GM18519 (cell line): ENCODE measurements around the gene APBB2.

Experiments
- ATAC-seq: cut with Tn5 transposase; IDR thresholded peaks from one replicate; pipeline ENCODE4 v1.9.1; 2021; ENCODE audit warnings: mild to moderate bottlenecking, moderate library complexity; ENCODE audit not compliant: unreplicated experiment, low FRiP score

Gene APBB2

DNA sequence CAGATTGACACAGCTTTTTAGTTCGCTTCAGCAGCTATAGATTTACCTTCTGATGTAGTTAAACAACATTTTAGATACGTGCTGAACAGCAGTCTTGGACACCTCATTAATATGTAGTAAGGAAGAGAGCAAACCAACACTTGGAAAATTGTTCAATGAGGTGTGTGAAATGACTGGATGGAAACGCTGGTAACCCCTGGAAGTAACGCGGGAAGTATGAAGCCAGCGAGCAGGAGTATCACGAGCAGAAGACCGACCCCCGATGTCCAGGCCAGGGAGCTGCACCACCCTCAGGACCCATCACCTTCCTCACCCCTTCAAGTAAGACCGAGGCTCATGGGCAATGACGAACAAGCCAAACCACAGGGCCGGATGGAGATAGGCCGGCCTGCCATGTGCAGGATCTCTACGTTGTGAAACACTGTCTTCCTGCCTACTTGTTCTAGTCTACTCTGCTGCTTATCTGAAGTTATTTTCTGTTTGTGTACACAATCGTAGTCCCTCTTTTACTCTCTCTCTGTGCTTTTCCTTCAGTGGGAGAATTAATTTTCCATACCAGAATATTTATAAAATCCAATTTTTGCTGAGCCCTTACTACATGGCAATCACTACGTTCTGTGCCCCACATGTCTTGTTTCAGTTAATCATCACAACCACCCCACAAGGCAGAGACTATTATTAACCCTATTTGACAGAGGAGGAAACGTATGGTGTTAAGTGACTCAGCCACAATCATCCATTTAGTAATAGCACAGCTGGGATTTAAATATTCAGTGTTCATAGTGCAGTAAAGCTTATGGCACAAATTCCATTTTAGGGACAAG lies 221.7 kb downstream of the APBB2 start:
- ATAC-seq: peak; percentile 50

DNA sequence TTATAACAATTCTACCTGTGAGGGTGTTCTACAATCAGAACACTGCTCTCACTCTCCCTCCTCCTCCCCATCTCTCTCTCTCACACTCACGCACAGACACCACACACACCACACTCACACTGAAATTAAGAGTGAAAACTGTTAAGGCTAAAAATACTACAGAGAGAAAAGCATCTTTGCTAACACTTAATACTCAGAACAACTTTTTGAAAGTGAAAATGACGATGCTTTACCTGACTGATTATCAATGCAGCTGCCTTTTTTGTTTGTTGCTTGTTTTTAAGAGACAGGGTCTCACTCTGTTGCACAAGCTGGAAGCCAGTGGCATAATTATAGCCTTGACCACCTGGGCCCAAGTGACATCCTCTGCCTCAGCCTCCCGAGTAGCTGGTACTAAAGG lies 222.4 kb downstream of the APBB2 start:
- peak; percentile 51 for ATAC-seq

DNA sequence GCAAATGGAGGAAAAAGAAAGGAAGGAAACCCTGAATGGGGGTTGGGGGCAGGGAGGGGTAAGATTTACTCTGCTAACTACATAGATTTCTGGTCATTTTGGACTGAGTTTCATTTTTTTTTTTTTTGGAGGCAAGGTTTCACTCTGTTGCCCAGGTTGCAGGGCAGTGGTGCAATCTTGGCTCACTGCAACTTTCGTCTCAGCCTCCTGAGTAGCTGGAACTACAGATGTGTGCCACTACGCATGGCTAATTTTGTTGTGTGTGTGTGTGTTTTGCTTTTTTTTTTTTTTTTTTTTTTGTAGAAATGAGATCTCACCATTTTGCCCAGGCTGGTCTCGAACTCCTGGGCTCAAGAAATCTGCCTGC lies 223.5 kb downstream of the APBB2 start:
- no peak for ATAC-seq

DNA sequence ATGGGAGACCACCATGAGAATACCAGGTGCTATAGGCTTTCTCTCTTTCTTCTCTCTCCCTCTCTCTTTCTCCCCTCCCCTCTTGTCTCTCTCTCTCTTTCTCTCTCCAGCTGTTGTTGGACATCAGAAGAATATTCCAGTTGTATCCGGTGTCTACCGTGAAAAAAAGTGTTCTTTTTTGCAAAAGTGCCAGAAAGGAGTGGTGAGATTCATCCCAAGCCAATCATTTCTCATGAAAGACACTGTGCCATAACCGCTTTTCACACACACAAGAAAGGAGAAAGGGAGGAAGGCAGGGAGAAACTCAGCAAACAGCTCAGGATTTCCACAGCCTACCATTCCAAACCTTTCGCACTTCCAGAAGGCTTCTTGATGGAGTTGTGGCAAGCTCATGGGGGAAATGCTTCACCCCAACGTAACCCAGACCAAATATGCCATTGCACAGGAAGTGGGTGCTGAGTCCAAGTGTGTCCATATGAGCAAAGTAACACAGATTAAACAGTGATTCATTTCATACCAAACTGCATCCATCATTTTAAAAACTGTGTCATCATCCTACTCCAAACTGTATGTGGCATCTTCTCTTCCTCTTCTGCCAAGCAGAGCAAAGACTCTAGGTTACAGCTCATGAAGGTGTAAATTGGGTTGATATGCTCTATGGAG lies 224.0 kb downstream of the APBB2 start:
- ATAC-seq: no peak

DNA sequence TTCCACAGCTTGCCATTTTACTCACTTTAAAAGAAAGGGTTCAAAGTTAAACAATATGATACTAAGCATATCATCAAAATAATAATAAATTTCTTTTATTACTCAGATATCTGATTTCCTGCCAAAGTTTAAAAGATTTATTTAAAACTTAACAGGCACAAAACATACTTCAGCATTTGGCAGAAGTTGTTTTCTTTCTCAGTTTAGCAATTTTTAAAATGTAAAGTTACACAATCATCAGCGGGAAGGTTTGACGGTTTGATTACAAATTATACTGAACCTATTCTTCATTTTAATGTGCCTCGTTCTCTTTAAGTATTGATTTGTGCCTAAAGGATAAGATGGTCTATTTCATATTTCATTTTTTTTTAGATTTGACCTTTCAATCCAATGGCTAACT lies 227.2 kb downstream of the APBB2 start:
- ATAC-seq: no peak

DNA sequence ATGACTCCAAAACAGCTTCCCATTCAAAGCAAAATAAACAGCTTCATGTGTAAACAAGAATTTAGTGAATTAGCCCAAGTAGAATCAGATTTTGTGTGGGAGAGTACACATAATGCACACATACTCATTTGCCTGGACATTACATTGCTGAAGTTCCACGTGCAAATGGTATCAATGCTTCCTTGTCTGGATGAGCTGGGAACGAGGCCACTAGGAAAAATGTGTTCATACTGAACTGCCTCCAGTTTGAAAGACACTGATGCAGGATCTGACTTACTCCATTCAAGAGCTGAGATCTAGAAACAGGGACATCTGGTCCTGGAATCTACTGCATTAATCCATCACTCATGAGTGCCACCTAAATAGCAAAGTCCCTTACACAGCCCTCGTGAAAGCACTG lies 228.0 kb downstream of the APBB2 start:
- no peak for ATAC-seq

DNA sequence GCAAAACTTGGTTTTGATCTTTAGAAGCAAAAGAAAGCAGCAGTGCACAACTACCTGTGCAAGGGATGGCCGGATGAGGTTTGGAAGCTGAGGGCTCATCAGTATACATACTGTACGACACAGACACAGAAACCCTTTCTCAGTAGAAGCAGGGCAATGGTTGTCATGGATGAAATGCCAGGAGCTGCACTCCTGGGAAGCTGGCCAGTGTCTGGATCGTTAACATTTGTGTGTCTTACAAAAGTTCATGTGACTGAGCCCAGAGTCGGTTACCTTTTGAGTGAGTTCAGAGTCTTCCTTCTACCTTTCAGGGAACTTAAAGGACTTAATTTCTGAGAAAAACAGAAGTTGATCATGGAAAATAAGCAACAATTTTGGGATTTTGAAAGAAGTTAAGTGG lies 230.3 kb downstream of the APBB2 start:
- ATAC-seq: no peak

DNA sequence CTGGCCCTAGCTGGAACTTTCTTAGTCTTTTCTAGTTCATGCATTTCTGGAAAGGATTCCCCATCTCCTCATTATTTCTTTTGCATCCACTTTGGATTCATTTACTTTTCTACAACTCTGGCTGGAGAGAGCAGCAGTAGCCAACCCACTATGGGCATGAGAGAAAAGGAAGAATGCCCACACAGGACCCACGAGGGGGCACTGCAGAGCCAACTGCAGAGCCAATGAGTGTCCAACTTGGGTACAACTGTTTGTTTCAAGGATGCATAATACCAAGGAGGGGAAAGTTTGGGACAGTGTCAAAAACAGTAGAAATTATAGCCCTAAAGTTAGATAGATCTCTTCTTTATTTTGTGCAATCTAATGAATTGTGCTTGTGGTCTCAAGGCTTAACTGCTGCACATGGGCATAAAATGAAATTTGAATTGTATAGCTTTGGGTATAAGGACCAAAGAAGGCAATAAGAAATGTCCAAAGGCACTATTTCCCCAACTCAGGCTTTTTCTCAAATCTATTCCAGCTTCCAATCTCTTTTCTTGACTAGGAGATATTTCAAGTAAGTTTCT lies 233.9 kb downstream of the APBB2 start:
- ATAC-seq: no peak

DNA sequence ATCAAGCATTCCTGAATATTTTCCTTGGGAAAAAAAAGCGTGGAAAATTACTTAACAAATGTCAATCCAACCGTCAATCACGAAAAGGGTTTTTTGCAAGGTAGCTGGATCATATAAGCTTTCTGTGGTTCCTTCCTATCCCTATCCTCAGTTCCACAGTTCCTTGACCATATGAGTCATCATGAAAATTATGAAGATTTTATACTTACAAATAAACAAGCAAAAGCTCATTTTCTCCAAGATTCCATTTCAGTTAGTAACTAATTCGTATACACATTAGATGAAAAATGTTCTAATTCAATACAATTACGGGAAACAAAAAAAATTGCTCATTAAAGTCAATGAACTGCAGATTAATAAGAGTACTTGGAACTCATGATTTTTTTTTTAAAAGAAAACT lies 235.8 kb downstream of the APBB2 start:
- ATAC-seq: no peak

DNA sequence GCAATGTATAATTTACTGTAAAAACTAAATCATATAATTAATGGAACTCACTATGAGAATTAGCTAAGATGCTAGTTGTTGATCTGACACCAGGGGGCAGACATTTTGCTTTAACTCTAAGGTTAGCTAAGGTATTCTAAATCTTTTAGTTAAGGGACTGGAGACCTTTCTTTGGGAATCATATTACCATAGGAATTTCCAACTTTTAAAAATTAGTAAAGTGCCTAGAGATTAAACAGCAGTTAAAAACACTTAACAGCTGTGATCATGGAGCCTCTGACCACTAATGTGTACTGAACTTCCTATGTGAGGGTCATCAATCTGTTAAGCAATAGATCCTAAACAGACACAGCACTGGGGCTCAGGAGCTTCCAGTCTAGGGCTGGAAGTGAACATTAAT lies 238.0 kb downstream of the APBB2 start:
- no peak for ATAC-seq

DNA sequence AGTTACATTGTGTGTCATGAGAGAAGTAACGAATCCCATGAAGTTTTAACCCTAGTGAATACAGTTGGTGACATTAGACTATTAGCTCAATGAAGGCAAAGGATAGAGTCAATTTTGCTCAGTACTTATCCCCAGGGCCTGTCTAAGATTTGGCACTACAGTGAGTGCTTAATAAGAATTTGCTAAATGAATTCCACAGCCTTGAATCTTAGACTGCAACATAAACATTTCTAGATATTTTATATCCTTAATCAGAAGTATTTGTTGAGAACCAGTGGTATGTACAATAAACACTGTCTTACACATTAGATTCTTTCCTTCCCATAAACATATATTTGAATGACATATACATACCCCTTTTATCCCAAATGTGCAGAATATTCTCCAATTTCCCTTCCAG lies 241.6 kb downstream of the APBB2 start:
- ATAC-seq: no peak

DNA sequence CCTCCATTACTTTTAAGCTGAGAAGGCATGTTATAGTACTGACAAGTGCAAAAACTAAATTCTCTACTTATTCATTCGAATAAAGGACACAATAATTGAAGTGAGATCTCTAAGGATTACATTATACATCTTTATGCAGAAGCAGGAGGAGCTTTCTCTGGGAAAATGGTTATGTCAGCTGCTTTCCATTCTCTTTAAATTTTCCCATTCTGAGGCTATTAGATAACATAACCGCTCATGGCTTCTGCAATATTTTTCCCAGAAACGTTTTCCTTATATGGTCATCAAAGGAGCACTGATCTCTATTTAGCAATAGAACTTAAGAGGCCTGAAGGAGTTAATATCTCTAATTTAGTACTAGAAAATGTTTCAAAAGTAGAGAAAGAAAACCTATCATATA lies 243.0 kb downstream of the APBB2 start:
- no peak for ATAC-seq

DNA sequence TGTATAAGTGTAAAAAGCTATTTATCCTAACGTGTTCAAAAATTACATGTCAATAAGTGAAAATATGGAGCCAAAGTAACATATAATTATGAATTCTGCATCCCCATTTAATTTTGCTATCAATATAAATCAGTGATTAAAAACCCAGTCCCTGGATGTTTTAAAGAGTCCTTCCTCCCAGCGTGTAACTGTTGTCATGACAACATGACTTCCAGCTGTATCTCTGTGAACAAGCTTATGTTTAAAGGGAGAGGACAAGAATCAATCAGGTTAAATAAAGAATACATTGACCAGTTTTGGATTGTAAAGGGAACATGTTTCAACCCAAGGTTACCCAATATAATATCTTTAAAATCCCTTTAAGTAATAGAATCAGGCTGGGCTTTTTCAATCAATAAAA lies 244.8 kb downstream of the APBB2 start:
- no peak for ATAC-seq

DNA sequence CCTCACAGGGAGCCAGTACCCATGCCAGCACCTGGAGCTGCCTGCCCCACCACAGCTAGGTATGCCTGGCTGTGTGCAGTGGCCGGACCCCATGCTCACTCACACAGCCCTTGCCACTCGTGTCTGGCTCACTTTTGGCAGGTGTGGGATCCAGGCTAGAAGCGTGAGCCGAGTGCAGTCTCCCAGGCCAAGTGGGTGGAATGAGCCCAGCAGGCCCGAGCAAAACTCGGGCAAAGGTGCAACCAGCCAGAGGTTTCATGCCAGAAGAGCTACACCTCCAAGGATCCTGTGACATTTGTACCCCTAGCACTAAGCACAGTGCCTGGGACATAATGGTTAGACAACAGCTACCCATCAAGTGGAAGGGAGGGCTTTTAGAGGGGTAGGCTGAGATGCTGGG lies 246.8 kb downstream of the APBB2 start:
- ATAC-seq: no peak

DNA sequence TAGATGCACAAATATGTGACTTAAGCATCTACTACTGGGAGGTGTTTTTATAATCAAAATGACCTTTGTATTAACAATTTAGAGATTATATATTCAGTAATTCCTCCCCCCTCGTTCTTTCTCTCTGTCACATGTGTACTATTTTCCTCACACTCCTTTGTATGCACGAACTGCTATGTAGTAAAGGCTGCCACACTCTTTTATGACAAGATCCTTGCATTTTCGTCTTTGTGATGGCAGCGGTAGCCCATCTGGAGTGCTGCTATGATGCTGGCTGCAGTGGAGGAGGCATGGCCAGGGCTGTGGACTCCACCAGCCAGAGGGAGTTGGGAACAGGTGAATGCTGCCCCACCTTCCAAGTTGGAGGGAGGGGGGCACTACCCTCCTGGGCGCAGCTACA lies 248.3 kb downstream of the APBB2 start:
- ATAC-seq: no peak

DNA sequence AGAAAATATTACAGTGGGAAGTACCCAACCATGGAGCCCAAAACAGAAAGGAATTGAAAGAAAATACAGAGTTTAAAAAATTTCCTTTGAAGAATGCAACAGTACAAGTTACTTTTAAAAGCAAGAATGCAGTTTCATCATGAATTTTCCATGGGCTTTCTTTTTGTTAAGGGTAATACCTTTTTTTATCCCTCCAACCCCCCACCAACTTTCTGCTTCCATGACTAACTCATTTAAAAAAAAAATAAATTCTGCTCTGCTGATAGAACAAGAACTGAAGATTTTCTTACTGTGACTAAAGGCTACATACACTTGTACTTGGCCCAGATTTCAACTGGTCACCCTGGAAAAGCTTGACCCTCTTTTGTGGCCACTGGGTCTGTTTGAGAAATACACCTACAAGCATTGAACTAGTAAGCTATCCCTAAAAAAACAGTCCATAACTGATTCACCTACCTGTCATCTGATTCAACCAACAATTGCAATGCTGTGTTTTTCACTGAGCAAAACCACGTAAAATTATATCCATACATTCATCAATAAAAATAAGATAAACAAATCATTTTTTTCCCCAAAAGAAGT lies 250.4 kb downstream of the APBB2 start:
- ATAC-seq: no peak

DNA sequence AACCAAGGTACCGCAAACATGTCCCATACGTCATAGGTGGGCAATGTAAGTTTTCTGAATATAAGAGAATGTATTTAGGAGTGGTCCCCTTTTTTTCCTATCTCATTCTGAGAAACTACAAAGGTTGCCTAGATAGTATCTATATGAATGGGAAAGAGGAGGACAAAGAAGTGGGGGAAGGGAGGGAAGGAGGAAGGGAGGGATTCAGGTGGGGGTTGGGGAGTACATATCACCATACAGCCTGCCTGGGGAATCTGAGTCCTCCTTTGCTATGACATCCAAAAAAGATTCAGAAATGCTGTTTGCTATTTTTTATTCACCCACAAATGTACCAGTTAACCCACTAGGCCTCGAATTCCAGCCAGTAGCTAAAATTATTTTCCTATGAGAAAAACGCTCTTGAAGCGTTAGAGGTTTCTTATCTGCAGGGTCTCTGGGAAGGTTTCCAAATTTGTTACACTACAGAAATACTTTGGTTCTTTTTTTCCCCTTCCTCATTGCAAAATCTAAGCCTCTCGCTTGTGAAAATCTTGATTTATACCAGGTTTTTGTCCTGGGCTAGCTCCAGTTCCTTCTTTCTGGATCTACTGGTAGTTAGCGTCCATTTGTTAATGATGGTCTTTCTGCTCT lies 251.7 kb downstream of the APBB2 start:
- no peak for ATAC-seq

DNA sequence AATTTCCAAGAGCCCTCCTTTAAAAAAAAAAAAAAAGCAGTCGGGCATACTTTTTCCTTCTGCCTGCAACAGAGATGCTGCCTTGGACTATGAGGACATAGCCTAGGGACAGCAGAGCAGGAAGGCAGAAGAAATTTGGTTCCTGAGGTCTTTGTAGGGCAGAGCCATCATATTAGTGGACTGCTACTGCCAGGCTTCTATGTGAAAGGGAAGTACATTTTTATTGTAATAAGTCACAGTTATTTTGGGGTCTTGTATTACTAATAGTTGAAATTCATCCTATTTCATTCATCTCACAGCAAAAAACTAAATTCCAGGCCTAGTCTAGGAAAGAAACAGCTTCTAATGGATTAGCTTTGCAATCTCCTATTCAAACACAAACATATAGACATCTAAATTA lies 253.4 kb downstream of the APBB2 start:
- no peak for ATAC-seq

DNA sequence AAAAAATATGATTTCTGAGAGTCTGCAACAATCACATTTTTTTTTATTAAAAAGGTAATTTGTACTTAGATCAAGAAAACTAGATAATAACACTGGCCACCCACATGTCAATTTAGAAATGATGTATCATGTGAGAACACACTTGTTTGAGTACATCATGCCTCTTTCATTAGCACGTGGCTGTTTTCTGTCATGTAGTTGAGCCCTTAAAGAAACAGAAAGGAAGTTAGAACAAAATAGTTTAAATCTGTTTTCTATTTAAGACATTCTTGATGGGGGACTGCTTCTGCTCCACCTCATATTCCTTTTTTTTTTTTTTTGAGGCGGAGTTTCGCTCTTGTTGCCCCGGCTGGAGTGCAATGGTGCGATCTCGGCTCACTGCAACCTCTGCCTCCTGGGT lies 257.1 kb downstream of the APBB2 start:
- no peak for ATAC-seq

DNA sequence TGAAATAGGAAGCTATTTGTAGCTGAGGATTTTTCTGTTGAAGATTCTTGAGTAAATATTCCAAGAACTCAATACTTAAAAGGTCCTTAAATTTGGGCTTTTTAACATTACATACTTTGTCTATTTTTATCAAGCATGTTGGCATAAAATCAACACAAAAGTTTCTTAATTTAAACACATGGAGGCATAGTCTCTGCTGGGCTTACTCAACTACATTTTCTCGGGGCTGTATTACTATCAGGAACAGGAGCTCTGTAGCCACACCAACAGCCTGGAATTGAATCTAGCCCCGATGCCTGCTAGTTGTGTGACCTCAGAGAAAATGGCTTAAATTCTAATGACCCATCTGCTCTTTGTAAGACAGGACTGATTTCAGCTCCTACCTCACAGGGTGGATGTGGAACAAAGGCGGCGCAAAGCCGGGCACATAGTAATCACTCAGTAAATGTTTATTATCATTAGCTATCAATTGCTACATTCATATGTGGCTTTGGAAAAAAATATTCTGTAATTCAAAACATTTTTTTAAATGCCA lies 257.6 kb downstream of the APBB2 start:
- no peak for ATAC-seq

DNA sequence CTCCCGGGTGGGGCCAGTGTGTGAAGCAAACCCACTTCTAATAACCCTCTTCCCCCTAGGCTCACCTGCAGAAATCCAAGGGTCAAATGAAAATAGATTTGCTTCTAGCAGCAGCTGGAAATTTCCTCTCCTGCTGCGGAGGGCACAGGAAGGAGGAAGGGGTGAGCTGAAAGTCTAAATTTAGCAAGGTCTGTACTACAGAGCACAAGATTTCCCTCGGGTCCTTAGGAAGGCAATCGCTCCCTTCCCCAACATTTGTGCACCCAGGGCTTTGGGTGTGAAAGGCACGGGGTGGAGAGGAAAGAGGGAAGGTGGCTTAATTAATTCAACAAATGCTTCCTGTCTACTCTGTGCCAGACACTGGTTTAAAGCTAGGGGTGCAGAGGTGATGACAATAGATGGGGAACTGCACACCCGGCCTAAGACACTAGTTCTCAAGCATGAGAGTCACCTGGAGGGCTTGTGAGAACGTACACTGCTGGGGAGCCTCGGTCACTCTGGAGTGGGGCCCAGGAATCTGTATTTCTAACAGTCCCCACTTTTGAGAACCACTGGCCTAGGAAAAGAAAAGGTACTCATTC lies 260.2 kb downstream of the APBB2 start:
- no peak for ATAC-seq
